ENCODE results near the gene RAB26.
"Not testable (repeated sequence)": the region's sequence is repeated elsewhere in the genome, so short reads cannot be mapped to it uniquely, and the experiment has no call there.

RAB26 gene

DNA sequence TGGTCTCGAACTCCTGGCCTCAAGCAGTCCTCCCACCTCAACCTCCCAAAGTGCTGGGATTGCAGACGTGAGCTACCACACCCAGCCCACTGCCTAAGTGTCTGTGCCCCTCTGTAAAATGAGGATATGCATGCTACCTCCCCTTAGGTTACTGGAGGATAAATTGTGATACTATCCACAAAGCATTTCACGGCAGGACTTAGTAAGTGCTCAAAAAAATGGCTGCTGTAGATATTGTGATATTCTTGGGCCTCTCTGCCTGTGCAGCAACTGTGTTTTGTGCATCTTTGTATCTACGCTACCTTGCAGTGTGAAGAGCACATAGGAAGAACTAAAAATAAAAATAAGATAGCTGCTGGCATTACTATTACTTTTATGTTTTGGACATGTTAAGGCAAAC lies 49.9 kb downstream of the RAB26 start:
- no peak for DNase-seq (ENCODE audit: low read depth)

DNA sequence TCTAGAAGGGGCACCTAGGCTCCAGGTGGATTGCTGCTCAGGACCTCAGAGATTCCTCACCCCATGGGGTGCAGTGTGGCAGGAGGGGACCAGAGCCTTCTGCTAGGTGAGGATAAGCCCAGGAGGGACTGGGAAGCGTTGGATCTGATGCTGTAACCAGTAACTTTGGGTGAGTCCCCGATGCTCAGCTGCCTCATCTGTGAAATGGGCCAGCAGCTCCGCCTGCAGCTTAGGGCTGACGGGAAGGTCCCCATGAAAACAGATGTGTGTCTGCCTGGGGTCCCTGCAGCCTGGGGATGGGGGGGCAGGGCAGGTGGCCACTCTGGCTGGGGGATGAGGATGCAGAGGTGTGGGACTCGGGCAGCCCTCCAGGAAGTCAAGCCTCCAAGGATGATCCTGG lies 50.7 kb downstream of the RAB26 start:
- DNase-seq (ENCODE audit: low read depth) = no peak

DNA sequence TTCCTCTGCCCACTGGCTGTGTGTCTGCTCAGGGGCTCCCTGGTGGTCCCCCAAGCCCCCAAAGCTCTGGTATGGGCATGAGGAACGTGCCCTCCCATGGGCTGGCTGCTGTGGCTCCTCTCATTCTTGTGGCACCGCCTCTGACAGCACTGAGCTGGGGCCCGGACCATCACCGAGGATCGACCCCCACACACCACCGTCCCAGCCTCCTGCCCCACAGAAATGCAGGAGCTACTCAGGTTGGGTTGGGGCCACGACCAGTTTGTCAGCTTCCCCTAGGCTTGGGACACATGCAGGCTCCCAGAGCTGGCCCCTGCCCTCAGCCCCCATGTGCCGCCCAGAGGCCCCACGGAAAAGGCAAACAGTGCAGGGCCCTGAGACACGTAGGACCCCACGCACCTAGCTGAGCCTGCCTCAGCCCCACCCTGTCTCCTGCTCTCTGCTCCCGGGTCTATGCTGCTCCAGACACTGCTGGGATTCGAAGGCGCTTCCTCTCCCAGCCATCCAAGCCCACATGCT lies 51.3 kb downstream of the RAB26 start:
- DNase-seq (ENCODE audit: low read depth) = no peak

DNA sequence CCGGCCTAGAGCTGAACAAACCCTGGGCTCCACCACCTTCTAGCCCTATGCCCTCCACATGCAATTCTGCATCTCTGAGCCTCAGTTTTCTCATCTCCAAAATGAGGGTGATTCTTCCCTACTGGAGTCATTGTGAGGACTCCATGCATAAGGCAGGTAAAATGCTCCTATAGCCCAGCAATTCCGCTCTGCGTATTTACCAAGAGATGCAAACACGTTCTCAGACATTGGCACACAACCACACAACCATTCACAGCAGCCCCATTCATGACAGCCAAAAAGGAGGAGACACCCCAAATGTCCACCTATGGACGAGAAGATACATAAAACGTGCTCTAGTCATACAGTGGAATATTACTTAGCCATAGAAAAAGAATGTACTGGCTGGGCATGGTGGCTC lies 51.9 kb downstream of the RAB26 start:
- no peak for DNase-seq (ENCODE audit: low read depth)

DNA sequence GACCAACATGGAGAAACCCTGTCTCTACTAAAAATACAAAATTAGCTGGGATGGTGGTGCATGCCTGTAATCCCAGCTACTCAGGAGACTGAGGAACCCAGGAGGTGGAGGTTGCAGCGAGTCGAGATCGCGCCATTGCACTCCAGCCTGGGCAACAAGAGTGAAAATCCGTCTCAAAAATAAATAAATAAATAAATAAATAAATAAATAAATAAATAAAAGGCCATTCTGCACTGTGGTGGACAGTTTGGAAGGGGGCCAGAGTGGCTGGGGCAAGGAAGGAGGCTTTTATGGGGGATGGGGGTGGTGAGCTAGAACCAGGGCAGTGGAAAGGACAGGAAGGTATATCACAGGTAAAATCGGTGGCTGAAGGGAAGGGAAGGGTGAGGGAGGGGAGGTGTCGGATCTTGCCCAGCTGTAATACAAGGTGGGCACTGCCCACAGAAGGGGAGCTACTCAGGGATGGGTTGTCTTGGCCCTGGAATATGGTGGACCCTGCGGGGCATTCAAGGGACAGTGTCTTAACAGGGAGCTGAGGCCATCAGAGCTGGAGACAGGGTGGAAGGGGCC lies 54.8 kb downstream of the RAB26 start:
- DNase-seq (ENCODE audit: low read depth) = not testable (repeated sequence)

Measured in activated T-cell treated with anti-CD3 and anti-CD28 coated beads for 1 hour (primary cell).